Naive thymus-derived CD4-positive, alpha-beta T cell (primary cell): ENCODE data around the gene CDH13. TPM values are rescaled to one million over a fixed set of nuclear protein-coding genes. Genes with fewer than 3 reads are reported as not detected.
A peak's percentile ranks its signal among the peaks of the same experiment; 100 is the strongest.

ENCODE experiments used
- ATAC-seq: fragments of 150-1000 bp; cut with Tn5 transposase; 2 replicates; pipeline ENCODE4 v1.10.0; 2021; ENCODE audit warnings: mild to moderate bottlenecking, moderate library complexity
- CTCF ChIA-PET: fragments of 350-600 bp; sonication (Branson Sonifier 250); formaldehyde crosslinking; loops from one replicate; lab custom pipeline; 2021; ENCODE audit warnings: antibody characterized with exemption; lab: Charles Lee
- POLR2A ChIA-PET: fragments of 350-600 bp; sonication (Branson Sonifier 250); formaldehyde crosslinking; loops from one replicate; lab custom pipeline; 2021; ENCODE audit warnings: antibody characterized with exemption, inconsistent platforms; lab: Charles Lee
- DNase-seq, 9 donors: peaks; one replicate each; pipeline versions ENCODE4 v3.0.0 to v3.0.0-alpha.2; 2020 to 2022; ENCODE audit warnings: mixed read lengths in 1 of 9
- H3K27ac ChIP-seq: one replicate; pipeline ENCODE4 v1.7.0; 2013; ENCODE audit warnings: mild to moderate bottlenecking, low read depth, low read length, moderate library complexity
- H3K27me3 ChIP-seq, 2 donors: one replicate each; pipeline ENCODE4 v1.7.0; 2013; ENCODE audit warnings: low read length in 2 of 2, mild to moderate bottlenecking in 2 of 2, moderate library complexity in 2 of 2; ENCODE audit not compliant: control insufficient read depth in 2 of 2, insufficient read depth in 2 of 2
- H3K36me3 ChIP-seq, 3 experiments: 1 replicate in 2 of 3; 2 replicates in 1 of 3; pipeline ENCODE4 v1.7.0; 2013; ENCODE audit warnings: low read length in 3 of 3, mild to moderate bottlenecking in 3 of 3, moderate library complexity in 1 of 3; ENCODE audit not compliant: insufficient read depth in 3 of 3, control insufficient read depth in 2 of 3
- H3K4me1 ChIP-seq, 2 donors: one replicate each; pipeline ENCODE4 v1.7.0; 2013; ENCODE audit warnings: low read length in 2 of 2, mild to moderate bottlenecking in 2 of 2, moderate library complexity in 1 of 2; ENCODE audit not compliant: control insufficient read depth in 2 of 2, insufficient read depth in 2 of 2
- H3K4me3 ChIP-seq: 2 replicates; pipeline ENCODE4 v1.7.0; 2013; ENCODE audit warnings: mild to moderate bottlenecking, low read length
- H3K9me3 ChIP-seq, 3 experiments: 1 replicate in 2 of 3; 2 replicates in 1 of 3; pipeline ENCODE4 v1.7.0; 2013; ENCODE audit warnings: low read length in 3 of 3; ENCODE audit not compliant: control insufficient read depth in 2 of 3
- H3K27ac Mint-ChIP-seq, 9 donors: one replicate each; pipeline ENCODE4 v1.8.0; 2020 to 2022; ENCODE audit warnings: mixed read lengths in 9 of 9, mild to moderate bottlenecking in 8 of 9, moderate library complexity in 5 of 9, inconsistent platforms in 2 of 9
- H3K27me3 Mint-ChIP-seq, 5 donors: one replicate each; pipeline ENCODE4 v1.8.0; 2021 to 2022; ENCODE audit warnings: mixed read lengths in 5 of 5, mild to moderate bottlenecking in 1 of 5
- H3K36me3 Mint-ChIP-seq, 5 donors: one replicate each; pipeline ENCODE4 v1.8.0; 2020 to 2022; ENCODE audit warnings: mixed read lengths in 5 of 5, mild to moderate bottlenecking in 3 of 5, inconsistent platforms in 1 of 5
- H3K4me1 Mint-ChIP-seq, 7 donors: one replicate each; pipeline ENCODE4 v1.8.0; 2020 to 2022; ENCODE audit warnings: mixed read lengths in 7 of 7, mild to moderate bottlenecking in 3 of 7, inconsistent platforms in 1 of 7
- H3K4me3 Mint-ChIP-seq, 10 donors: one replicate each; pipeline ENCODE4 v1.8.0; 2020 to 2022; ENCODE audit warnings: mild to moderate bottlenecking in 10 of 10, mixed read lengths in 10 of 10, moderate library complexity in 6 of 10, inconsistent platforms in 2 of 10
- H3K9me3 Mint-ChIP-seq, 11 donors: one replicate each; pipeline ENCODE4 v1.8.0; 2020 to 2022; ENCODE audit warnings: mixed read lengths in 11 of 11, mild to moderate bottlenecking in 4 of 11, inconsistent platforms in 1 of 11, moderate library complexity in 1 of 11
- intact Hi-C, 2 donors: fragments of 100-400 bp; cut with micrococcal nuclease; formaldehyde crosslinking; loops; one replicate each; pipeline ENCODE4 v1.15.1; 2023
- polyA plus RNA-seq, 2 donors: library from polyadenylated mRNA; unstranded; fragments of 300-500 nt; fragmentation: Illumina TruSeq; gene quantifications; one replicate each; pipeline ENCODE4 v1.2.3, GENCODE V29; 2021
- total RNA-seq, 6 experiments: library from RNA in 5 of 6; stranded (reverse) in 5 of 6; gene quantifications; 1 replicate in 5 of 6; 2 replicates in 1 of 6; pipeline ENCODE4 v1.2.3 and lab custom pipeline; 2021 to 2026

The CDH13 gene
- total and polyA plus RNA-seq, 7 experiments from 2014 or later: not detected

DNA sequence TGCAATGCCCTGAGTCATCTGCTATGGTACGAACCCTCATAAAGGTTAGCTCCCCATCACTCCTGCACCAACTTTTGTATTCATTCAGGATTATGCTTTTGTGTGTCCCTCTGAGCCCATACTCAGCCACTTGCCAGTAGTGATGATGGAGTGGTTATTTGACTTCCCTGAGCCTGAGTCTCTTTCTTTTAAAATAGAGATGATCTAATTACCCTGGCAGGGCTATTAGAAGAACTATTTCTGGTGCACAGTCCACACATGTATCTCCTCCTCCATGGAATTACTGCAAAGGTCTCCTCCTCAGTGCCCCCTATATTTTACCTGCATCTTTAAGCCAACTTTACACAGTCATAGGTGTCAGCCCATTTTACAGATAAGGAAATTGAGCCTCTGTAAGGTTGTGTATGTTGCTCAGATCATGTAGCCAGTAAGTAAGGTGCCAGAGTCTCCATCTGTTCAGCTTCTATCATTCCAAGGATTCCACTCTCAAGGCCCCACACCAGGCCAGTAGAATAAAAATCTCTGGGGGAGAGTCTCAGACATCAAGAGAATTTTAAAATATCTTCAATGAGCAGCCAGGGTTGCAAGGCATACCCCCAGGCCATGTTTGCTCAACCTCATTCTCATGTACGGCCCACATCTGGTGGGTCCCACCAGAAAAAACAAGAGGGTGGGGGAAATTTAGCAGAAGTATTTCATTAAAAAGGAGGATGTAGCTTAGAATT is 847.3 kb downstream of the CDH13 start:
- H3K27me3 Mint-ChIP-seq: peaks cover 0 to 3% (median 0%) of the 10 kb centered on the region in 5 donors
- Histone ChIP-seq H3K4me3 (no peak overlapping the region), H3K9me3 (no peaks in the 10 kb centered on the region), H3K27ac (no peak overlapping the region), H3K27me3 (no peaks in the 10 kb centered on the region), H3K4me1 (no peaks in the 10 kb centered on the region), H3K36me3 (no peaks in the 10 kb centered on the region)
- ATAC-seq: no peak
- no peaks in the 10 kb centered on the region for H3K36me3 Mint-ChIP-seq
- ChIA-PET POLR2A (no interaction called here), CTCF (no interaction called here)
- intact Hi-C loops: no loop called here
- no peak for DNase-seq
- no peak overlapping the region for H3K27ac Mint-ChIP-seq
- no peaks in the 10 kb centered on the region for H3K4me1 Mint-ChIP-seq
- H3K9me3 Mint-ChIP-seq: no peaks in the 10 kb centered on the region
- no peak overlapping the region for H3K4me3 Mint-ChIP-seq

DNA sequence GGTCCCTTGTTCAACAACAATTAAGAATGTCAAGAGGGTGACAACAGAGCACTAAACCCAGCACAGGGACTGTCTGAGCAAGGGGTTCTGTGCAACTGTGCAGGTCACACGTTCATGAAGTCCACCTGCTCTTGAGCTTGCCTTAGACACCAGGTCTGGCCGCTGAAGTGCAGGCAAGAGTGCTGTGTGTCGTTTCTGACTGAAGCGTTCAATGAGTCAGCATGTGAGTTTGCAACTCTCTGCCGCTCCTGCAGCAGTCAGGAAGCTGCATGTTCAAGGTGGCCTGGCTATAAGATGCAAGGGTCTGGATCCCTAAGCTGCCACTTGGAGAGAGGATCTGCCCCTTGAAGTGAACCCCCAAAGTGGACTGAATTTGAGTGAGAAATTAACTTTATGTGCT is 848.3 kb downstream of the CDH13 start:
- H3K27ac ChIP-seq: no peak overlapping the region
- Mint-ChIP-seq H3K4me3 (no peak overlapping the region), H3K27me3 (peaks cover 0 to 3% (median 0%) of the 10 kb centered on the region in 5 donors), H3K27ac (no peak overlapping the region), H3K36me3 (no peaks in the 10 kb centered on the region), H3K4me1 (no peaks in the 10 kb centered on the region), H3K9me3 (peaks cover 0 to 4% (median 0%) of the 10 kb centered on the region in 11 donors)
- DNase-seq: no peak
- no peak for ATAC-seq
- H3K4me1 ChIP-seq: no peaks in the 10 kb centered on the region
- ChIA-PET POLR2A (no interaction called here), CTCF (no interaction called here)
- no peaks in the 10 kb centered on the region for H3K9me3 ChIP-seq
- H3K4me3 ChIP-seq: no peak overlapping the region
- H3K36me3 ChIP-seq: no peaks in the 10 kb centered on the region
- no peaks in the 10 kb centered on the region for H3K27me3 ChIP-seq
- intact Hi-C loops: no loop called here

- H3K36me3 Mint-ChIP-seq: no peaks in the 10 kb centered on the region
- Histone ChIP-seq H3K27me3 (no peaks in the 10 kb centered on the region), H3K4me3 (no peak overlapping the region), H3K4me1 (no peaks in the 10 kb centered on the region), H3K27ac (no peak overlapping the region), H3K9me3 (no peaks in the 10 kb centered on the region), H3K36me3 (no peaks in the 10 kb centered on the region)
- intact Hi-C loops: no loop called here
- ChIA-PET CTCF (no interaction called here), POLR2A (no interaction called here)
- ATAC-seq (no peak), DNase-seq (no peak)
- peaks cover 0 to 8% (median 0%) of the 10 kb centered on the region in 11 donors for H3K9me3 Mint-ChIP-seq
- no peaks in the 10 kb centered on the region for H3K27me3 Mint-ChIP-seq
- H3K4me3 Mint-ChIP-seq: no peak overlapping the region
- H3K27ac Mint-ChIP-seq: no peak overlapping the region
- H3K4me1 Mint-ChIP-seq: no peaks in the 10 kb centered on the region
Observed at GRCh38 chr16:83481589-83481988, 854.8 kb downstream of the CDH13 start.

GRCh38 chr16:83482545-83483162 is 855.9 kb downstream of the CDH13 start:
- Histone ChIP-seq H3K4me1 (no peaks in the 10 kb centered on the region), H3K4me3 (no peak overlapping the region), H3K36me3 (no peaks in the 10 kb centered on the region), H3K27ac (no peak overlapping the region), H3K9me3 (no peaks in the 10 kb centered on the region), H3K27me3 (no peaks in the 10 kb centered on the region)
- ATAC-seq (no peak), DNase-seq (no peak)
- Mint-ChIP-seq H3K27ac (no peak overlapping the region), H3K9me3 (peaks cover 0 to 10% (median 0%) of the 10 kb centered on the region in 11 donors), H3K4me3 (no peak overlapping the region), H3K27me3 (peaks cover 0 to 9% (median 0%) of the 10 kb centered on the region in 5 donors), H3K4me1 (no peaks in the 10 kb centered on the region), H3K36me3 (no peaks in the 10 kb centered on the region)
- CTCF ChIA-PET: no interaction called here
- POLR2A ChIA-PET: no interaction called here
- intact Hi-C loops: no loop called here

DNA sequence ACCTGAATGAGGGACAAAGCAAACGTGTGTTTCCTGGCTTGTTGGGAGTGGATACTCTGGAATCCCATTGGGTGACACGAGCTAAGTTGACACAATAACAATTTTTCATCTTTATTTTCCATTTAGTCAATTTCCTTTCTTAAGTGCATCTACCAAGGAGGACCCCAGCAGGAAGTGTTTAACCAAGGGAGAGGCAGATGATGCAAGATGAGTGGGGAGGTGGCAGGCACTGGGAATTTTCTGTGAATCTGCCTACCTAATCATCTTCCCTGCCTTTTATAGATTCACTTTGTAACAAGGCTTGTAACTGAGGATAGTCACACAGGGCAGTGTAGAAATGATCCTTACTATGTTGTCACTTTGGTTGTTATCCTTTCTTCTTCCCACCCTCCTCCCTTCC is 863.3 kb downstream of the CDH13 start:
- Mint-ChIP-seq H3K9me3 (peaks cover 0 to 7% (median 3%) of the 10 kb centered on the region in 11 donors), H3K27ac (peak overlapping the region in 1 of 9 donors; percentile 7), H3K36me3 (no peaks in the 10 kb centered on the region), H3K4me1 (no peaks in the 10 kb centered on the region), H3K4me3 (no peak overlapping the region), H3K27me3 (peaks cover 0 to 19% (median 0%) of the 10 kb centered on the region in 5 donors)
- DNase-seq (no peak), ATAC-seq (no peak)
- H3K36me3 ChIP-seq: no peaks in the 10 kb centered on the region
- H3K27ac ChIP-seq: no peak overlapping the region
- H3K4me1 ChIP-seq: no peaks in the 10 kb centered on the region
- ChIA-PET CTCF (no interaction called here), POLR2A (no interaction called here)
- no peaks in the 10 kb centered on the region for H3K9me3 ChIP-seq
- intact Hi-C loops: no loop called here
- H3K4me3 ChIP-seq: no peak overlapping the region
- H3K27me3 ChIP-seq: no peaks in the 10 kb centered on the region

DNA sequence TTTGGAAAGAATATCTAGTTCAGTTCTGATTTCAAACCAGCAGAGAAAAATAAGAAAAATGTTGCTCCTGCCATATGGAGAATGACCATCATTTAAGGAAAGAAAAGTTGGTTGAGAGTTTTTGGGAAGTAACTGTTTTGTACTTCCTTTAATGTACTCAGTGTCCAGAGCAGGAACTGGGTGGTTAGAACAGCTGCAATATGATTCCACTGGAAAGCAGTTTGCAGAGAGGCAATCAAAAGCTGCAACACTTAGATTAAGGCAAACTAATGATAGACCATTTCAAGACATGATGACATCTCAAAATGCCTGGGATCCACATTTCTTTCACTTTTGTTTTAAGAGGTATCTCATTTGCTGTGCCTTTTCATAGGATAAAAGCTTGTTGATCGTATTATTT is 867.7 kb downstream of the CDH13 start:
- Mint-ChIP-seq H3K4me1 (no peaks in the 10 kb centered on the region), H3K4me3 (no peak overlapping the region), H3K27ac (no peak overlapping the region), H3K9me3 (peaks cover 0 to 9% (median 6%) of the 10 kb centered on the region in 11 donors), H3K27me3 (peaks cover 0 to 8% (median 0%) of the 10 kb centered on the region in 5 donors), H3K36me3 (no peaks in the 10 kb centered on the region)
- ChIA-PET CTCF (no interaction called here), POLR2A (no interaction called here)
- Histone ChIP-seq H3K27ac (no peak overlapping the region), H3K4me3 (no peak overlapping the region), H3K4me1 (no peaks in the 10 kb centered on the region), H3K36me3 (no peaks in the 10 kb centered on the region), H3K9me3 (no peaks in the 10 kb centered on the region), H3K27me3 (no peaks in the 10 kb centered on the region)
- ATAC-seq (no peak), DNase-seq (no peak)
- intact Hi-C loops: no loop called here

DNA sequence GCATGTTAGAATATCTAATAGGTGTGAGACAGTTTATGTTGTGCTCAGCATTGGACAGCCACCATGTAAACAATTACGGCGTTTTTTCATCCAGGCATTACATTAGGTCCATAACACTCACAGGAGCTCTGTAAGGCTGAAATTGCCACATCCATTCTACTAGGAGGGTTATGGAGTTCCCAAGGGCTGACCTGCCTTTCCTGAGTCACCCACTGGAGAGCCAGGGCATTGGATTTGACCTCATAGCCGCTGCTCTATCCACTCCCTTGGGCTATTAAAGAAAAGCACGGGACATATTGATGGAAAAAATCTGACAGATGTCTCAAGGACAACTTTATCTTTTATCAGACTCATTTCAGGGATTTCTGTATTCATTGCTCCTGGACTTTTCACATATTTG is 874.7 kb downstream of the CDH13 start:
- peaks cover 0 to 15% (median 4%) of the 10 kb centered on the region in 11 donors for H3K9me3 Mint-ChIP-seq
- H3K4me3 Mint-ChIP-seq: no peak overlapping the region

More for the DNA sequence above, 874.7 kb downstream of the CDH13 start:
- Histone ChIP-seq H3K27me3 (no peaks in the 10 kb centered on the region), H3K4me1 (no peaks in the 10 kb centered on the region), H3K27ac (no peak overlapping the region), H3K9me3 (no peaks in the 10 kb centered on the region), H3K4me3 (no peak overlapping the region), H3K36me3 (no peaks in the 10 kb centered on the region)
- Mint-ChIP-seq H3K36me3 (no peaks in the 10 kb centered on the region), H3K27me3 (peaks cover 0 to 5% (median 4%) of the 10 kb centered on the region in 5 donors), H3K27ac (no peak overlapping the region), H3K4me1 (no peaks in the 10 kb centered on the region)
- intact Hi-C loops: no loop called here
- DNase-seq (no peak), ATAC-seq (no peak)
- CTCF ChIA-PET: no interaction called here
- POLR2A ChIA-PET: no interaction called here
